Measurements from ENCODE around the gene CR1.
"Not testable (repeated sequence)": the region's sequence is repeated elsewhere in the genome, so short reads cannot be mapped to it uniquely, and the experiment has no call there.

The CR1 gene

GRCh38 chr1:207578796-207579435 lies 83.0 kb downstream of the CR1 start:
- DNase-seq (ENCODE audit: low read depth), result no peak
- no peak overlapping the region for H3K4me3 ChIP-seq (ENCODE audit: low read depth, low read length)
- TF ChIP-seq CTCF (IDR thresholded peaks at IDR 0.05; ENCODE audit: low read depth, low read length, missing control alignments), result no peak

GRCh38 chr1:207579436-207579799 lies 83.5 kb downstream of the CR1 start:
- TF ChIP-seq CTCF (IDR thresholded peaks at IDR 0.05; ENCODE audit: low read depth, low read length, missing control alignments), result peak; percentile 78
- H3K4me3 ChIP-seq (ENCODE audit: low read depth, low read length), result no peak overlapping the region
- DNase-seq (ENCODE audit: low read depth), result no peak

- no peak for TF ChIP-seq CTCF (IDR thresholded peaks at IDR 0.05; ENCODE audit: low read depth, low read length, missing control alignments)
- no peak overlapping the region for H3K4me3 ChIP-seq (ENCODE audit: low read depth, low read length)
- DNase-seq (ENCODE audit: low read depth), result no peak
Observed at GRCh38 chr1:207581496-207582153, 85.7 kb downstream of the CR1 start.

GRCh38 chr1:207589506-207589905 lies 93.5 kb downstream of the CR1 start:
- not testable (repeated sequence) for H3K4me3 ChIP-seq (ENCODE audit: low read depth, low read length); DNase-seq (ENCODE audit: low read depth)

GRCh38 chr1:207591205-207591604 lies 95.2 kb downstream of the CR1 start:
- not testable (repeated sequence) for H3K4me3 ChIP-seq (ENCODE audit: low read depth, low read length); DNase-seq (ENCODE audit: low read depth)

- not testable (repeated sequence) for DNase-seq (ENCODE audit: low read depth); H3K4me3 ChIP-seq (ENCODE audit: low read depth, low read length)
Observed at GRCh38 chr1:207594095-207594494, 98.1 kb downstream of the CR1 start.

GRCh38 chr1:207603777-207604176 lies 107.8 kb downstream of the CR1 start:
- H3K4me3 ChIP-seq (ENCODE audit: low read depth, low read length), result no peak overlapping the region
- no peak for TF ChIP-seq CTCF (IDR thresholded peaks at IDR 0.05; ENCODE audit: low read depth, low read length, missing control alignments)
- no peak for DNase-seq (ENCODE audit: low read depth)

GRCh38 chr1:207605444-207606361 lies 109.7 kb downstream of the CR1 start:
- no peak for DNase-seq (ENCODE audit: low read depth)
- H3K4me3 ChIP-seq (ENCODE audit: low read depth, low read length), result no peak overlapping the region
- TF ChIP-seq CTCF (IDR thresholded peaks at IDR 0.05; ENCODE audit: low read depth, low read length, missing control alignments), result no peak
